Effector memory CD8-positive, alpha-beta T cell (primary cell): ENCODE data around the gene CCDC149.

ENCODE experiments used
- ATAC-seq: fragments of 150-1000 bp; cut with Tn5 transposase; replicated peaks from 2 replicates; pipeline ENCODE4 v1.10.0; 2021; ENCODE audit warnings: mild to moderate bottlenecking, moderate library complexity
- DNase-seq, 3 experiments: peaks; one replicate each; pipeline ENCODE4 v3.0.0; 2021
- H3K27ac Mint-ChIP-seq, 2 donors: one replicate each; pipeline ENCODE4 v1.8.0; 2022; ENCODE audit warnings: mild to moderate bottlenecking in 2 of 2, mixed read lengths in 2 of 2, moderate library complexity in 2 of 2
- H3K27me3 Mint-ChIP-seq, 2 donors: one replicate each; pipeline ENCODE4 v1.8.0; 2022; ENCODE audit warnings: mixed read lengths in 2 of 2
- H3K36me3 Mint-ChIP-seq: one replicate; pipeline ENCODE4 v1.8.0; 2022; ENCODE audit warnings: mild to moderate bottlenecking, moderate library complexity, mixed read lengths; ENCODE audit not compliant: insufficient read depth
- H3K4me1 Mint-ChIP-seq, 2 donors: one replicate each; pipeline ENCODE4 v1.8.0; 2022; ENCODE audit warnings: low read depth in 2 of 2, mixed read lengths in 2 of 2
- H3K4me3 Mint-ChIP-seq, 2 donors: one replicate each; pipeline ENCODE4 v1.8.0; 2022; ENCODE audit warnings: mild to moderate bottlenecking in 2 of 2, mixed read lengths in 2 of 2, moderate library complexity in 2 of 2
- H3K9me3 Mint-ChIP-seq, 2 donors: one replicate each; pipeline ENCODE4 v1.8.0; 2022; ENCODE audit warnings: mixed read lengths in 2 of 2

Gene CCDC149

DNA sequence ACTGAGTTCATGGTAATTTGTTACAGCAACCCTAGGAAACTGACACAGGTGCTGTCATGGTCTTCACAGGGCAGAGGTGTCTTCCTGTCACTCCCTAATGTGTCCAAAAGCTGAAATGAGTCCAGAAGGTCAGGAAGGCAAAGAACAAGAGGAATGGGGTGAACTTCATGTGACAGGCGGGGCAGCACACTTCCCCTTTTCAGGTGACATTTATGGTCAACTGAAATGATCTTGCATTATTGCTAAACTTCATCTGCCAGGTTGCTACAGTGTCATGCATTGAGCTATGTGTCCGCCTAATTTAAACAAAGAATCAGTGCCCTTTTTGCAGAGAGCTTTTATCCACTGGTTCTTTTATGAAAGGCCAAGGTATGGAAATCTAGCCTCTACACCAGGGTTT lies 15.9 kb upstream of the CCDC149 start:
- ATAC-seq (no peak), DNase-seq (no peak)
- Mint-ChIP-seq H3K27ac (no peak overlapping the region), H3K9me3 (no peaks in the 10 kb centered on the region), H3K4me1 (no peaks in the 10 kb centered on the region), H3K36me3 (no peaks in the 10 kb centered on the region), H3K4me3 (no peak overlapping the region), H3K27me3 (peaks cover 0 to 9% of the 10 kb centered on the region in 2 donors)

DNA sequence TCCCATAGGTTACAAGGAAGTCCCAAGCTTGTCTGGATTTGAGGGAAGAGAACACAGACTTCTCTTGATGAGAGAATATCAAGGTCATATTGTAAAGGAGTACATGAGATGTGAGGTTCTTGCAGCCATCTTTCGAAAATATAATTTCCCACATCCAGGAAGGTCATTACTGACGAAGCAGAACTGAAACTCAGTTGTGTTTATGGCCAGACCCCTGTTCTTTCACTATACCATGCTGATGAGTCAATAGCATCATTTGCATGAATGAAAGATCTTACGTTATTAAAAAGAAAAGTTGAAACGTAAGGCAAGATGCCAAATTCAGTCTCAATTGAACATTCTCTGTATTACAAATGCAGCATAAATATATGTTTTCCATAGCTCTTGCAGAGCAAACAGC lies 14.2 kb upstream of the CCDC149 start:
- DNase-seq (no peak), ATAC-seq (no peak)
- no peak overlapping the region for H3K27ac Mint-ChIP-seq
- no peak overlapping the region for H3K4me3 Mint-ChIP-seq
- H3K4me1 Mint-ChIP-seq = no peaks in the 10 kb centered on the region
- no peaks in the 10 kb centered on the region for H3K36me3 Mint-ChIP-seq
- peaks cover 0 to 9% of the 10 kb centered on the region in 2 donors for H3K27me3 Mint-ChIP-seq
- H3K9me3 Mint-ChIP-seq = peaks cover 0 to 5% of the 10 kb centered on the region in 2 donors

DNA sequence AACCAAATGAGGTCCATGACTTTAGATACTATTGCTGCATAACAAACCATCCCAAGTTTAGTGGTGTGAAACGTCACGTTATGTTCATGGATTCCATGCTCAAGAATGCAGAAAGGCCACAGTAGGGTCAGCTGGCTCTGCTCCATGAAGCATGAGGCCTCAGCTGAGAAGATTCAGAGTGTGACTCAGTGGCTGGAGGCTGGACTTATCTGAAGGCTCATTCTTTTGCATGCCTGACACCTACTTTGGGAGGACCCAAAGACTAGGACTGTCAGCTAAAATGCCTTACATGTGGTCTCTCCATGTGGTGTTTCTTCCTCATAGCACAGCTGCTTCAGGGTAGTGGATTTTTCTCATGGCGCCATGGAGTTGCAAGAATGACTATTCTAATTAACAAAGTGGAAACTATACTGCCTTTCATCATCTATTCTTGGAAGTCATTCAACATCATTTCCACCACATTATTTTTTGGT lies 11.5 kb upstream of the CCDC149 start:
- Mint-ChIP-seq H3K36me3 (no peaks in the 10 kb centered on the region), H3K27me3 (peaks cover 0 to 9% of the 10 kb centered on the region in 2 donors), H3K27ac (no peak overlapping the region), H3K4me3 (no peak overlapping the region), H3K9me3 (peaks cover 1 to 13% of the 10 kb centered on the region in 2 donors), H3K4me1 (no peaks in the 10 kb centered on the region)
- DNase-seq (no peak), ATAC-seq (no peak)

- Mint-ChIP-seq H3K27me3 (peaks cover 0 to 8% of the 10 kb centered on the region in 2 donors), H3K4me1 (no peaks in the 10 kb centered on the region), H3K4me3 (no peak overlapping the region), H3K36me3 (no peaks in the 10 kb centered on the region), H3K27ac (no peak overlapping the region), H3K9me3 (peaks cover 2 to 13% of the 10 kb centered on the region in 2 donors)
- no peak for DNase-seq
- no peak for ATAC-seq
These were observed 10.7 kb upstream of the CCDC149 start for GRCh38 chr4:24923550-24923949.

GRCh38 chr4:24923002-24923401 lies 10.2 kb upstream of the CCDC149 start:
- no peak overlapping the region for H3K4me3 Mint-ChIP-seq
- peaks cover 2 to 13% of the 10 kb centered on the region in 2 donors for H3K9me3 Mint-ChIP-seq
- DNase-seq (no peak), ATAC-seq (no peak)
- H3K4me1 Mint-ChIP-seq = no peaks in the 10 kb centered on the region
- H3K36me3 Mint-ChIP-seq = no peaks in the 10 kb centered on the region
- no peak overlapping the region for H3K27ac Mint-ChIP-seq
- H3K27me3 Mint-ChIP-seq = peaks cover 0 to 7% of the 10 kb centered on the region in 2 donors

DNA sequence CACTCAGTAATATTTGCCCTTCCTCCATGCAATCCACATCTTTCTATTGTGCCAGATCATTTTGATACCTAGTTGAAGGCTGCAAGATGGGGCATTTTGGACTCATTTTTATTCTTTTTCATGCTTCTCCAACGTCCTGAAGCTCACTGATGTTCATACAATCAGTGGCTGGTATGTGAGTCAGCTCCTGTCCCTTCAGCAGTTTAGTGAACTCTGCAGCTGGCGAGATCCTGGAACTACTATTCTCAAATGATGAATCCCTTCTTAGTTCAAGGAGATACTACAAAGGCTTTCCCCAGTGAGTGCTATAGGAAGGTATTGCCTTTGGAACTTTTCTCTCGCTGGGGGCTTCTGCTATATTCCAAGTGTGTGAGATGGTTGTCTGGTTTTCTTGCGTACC lies 9.6 kb upstream of the CCDC149 start:
- no peaks in the 10 kb centered on the region for H3K4me1 Mint-ChIP-seq
- DNase-seq = no peak
- H3K36me3 Mint-ChIP-seq = no peaks in the 10 kb centered on the region
- H3K27me3 Mint-ChIP-seq = peaks cover 5 to 11% of the 10 kb centered on the region in 2 donors
- peaks cover 2 to 13% of the 10 kb centered on the region in 2 donors for H3K9me3 Mint-ChIP-seq
- H3K4me3 Mint-ChIP-seq = no peak overlapping the region
- no peak for ATAC-seq
- H3K27ac Mint-ChIP-seq = no peak overlapping the region

DNA sequence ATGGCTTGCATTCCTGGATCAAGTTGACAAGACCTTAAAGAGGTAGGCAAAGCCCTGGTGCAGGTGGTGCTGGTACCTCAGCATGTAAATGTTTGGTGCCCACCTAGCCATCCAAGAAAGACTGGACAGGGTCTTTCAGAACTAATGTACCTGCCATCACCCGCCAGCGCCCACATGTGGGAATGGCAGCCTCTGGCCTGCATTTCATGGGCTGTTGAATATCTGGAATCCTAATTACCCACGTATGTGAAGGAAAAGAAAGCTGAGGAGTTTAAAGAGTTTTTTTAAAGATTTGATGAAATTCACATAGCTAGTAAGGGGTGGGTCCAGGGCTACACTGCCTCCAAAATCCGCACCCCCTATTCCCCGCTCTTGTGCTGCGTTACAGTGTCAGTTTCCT lies 8.6 kb upstream of the CCDC149 start:
- no peaks in the 10 kb centered on the region for H3K4me1 Mint-ChIP-seq
- H3K27ac Mint-ChIP-seq = no peak overlapping the region
- no peak for ATAC-seq

DNA sequence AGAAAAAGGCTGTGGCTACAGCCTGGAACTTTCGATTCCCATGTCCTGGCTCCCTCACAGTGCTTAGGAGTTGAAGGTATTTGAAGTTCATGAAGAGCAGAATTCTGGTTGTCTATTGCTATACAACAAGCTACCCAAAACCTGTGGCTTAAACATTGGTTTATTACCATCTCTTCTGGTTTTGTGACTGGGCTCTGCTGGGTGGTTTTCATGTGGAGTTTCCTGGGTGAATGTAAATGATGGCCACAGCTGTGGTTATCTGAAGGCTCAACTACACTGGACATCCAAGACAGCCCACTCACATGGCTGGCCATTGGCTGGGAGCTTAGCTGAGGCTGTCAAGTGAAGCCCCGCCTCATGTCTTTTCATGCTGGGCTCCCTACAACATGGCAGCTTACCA lies 7.2 kb upstream of the CCDC149 start:
- no peak overlapping the region for H3K27ac Mint-ChIP-seq
- no peak overlapping the region for H3K4me3 Mint-ChIP-seq
- peaks cover 18 to 31% of the 10 kb centered on the region in 2 donors for H3K27me3 Mint-ChIP-seq
- H3K9me3 Mint-ChIP-seq = peaks cover 2 to 13% of the 10 kb centered on the region in 2 donors
- DNase-seq = no peak
- H3K36me3 Mint-ChIP-seq = no peaks in the 10 kb centered on the region
- no peak for ATAC-seq
- no peaks in the 10 kb centered on the region for H3K4me1 Mint-ChIP-seq

More for the DNA sequence above, 8.6 kb upstream of the CCDC149 start:
- peaks cover 2 to 13% of the 10 kb centered on the region in 2 donors for H3K9me3 Mint-ChIP-seq
- no peak for DNase-seq
- no peaks in the 10 kb centered on the region for H3K36me3 Mint-ChIP-seq
- peaks cover 13 to 20% of the 10 kb centered on the region in 2 donors for H3K27me3 Mint-ChIP-seq
- no peak overlapping the region for H3K4me3 Mint-ChIP-seq

DNA sequence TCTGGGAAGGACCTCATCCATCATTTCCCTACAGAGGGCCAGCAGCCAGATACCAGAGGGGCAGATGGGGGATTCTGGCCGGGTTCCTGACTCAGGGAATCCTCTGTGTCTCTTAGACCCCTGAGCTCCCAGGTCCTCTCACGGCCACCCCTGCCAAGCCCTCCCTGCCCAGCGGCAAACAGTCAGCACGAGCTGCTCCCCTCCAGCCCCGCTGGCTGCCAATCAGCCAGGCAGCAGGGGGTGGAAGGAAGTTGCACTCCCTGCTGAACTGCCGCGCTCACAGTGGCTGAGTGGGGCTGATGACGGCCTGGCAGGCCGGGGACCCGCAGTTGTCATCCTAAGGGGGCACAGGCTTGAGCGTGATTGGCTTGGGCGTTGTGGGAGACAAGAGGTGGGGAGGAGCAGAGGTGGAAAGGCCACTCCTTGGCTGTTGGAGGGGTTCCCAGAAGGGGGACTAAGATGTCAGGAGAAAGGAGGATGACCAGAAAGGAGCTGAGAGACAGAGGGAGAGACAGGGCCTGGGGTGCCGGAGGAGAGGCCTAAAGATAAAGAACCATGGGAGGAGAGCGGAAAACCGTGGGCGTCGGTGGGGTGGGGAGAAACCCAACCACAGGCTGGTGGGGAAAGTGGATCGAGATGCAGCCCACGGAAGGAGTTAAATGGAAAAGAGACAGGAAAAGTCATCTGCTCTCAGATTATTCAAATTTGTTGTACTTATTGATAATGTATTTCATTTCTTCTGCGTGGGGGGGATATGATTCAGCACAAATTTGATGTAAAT lies 4.4 kb upstream of the CCDC149 start:
- Mint-ChIP-seq H3K4me1 (peaks cover 0 to 1% of the 10 kb centered on the region in 2 donors), H3K9me3 (peaks cover 2 to 10% of the 10 kb centered on the region in 2 donors), H3K4me3 (no peak overlapping the region), H3K36me3 (no peaks in the 10 kb centered on the region), H3K27ac (no peak overlapping the region), H3K27me3 (peaks cover 27 to 47% of the 10 kb centered on the region in 2 donors)
- ATAC-seq = no peak
- no peak for DNase-seq

DNA sequence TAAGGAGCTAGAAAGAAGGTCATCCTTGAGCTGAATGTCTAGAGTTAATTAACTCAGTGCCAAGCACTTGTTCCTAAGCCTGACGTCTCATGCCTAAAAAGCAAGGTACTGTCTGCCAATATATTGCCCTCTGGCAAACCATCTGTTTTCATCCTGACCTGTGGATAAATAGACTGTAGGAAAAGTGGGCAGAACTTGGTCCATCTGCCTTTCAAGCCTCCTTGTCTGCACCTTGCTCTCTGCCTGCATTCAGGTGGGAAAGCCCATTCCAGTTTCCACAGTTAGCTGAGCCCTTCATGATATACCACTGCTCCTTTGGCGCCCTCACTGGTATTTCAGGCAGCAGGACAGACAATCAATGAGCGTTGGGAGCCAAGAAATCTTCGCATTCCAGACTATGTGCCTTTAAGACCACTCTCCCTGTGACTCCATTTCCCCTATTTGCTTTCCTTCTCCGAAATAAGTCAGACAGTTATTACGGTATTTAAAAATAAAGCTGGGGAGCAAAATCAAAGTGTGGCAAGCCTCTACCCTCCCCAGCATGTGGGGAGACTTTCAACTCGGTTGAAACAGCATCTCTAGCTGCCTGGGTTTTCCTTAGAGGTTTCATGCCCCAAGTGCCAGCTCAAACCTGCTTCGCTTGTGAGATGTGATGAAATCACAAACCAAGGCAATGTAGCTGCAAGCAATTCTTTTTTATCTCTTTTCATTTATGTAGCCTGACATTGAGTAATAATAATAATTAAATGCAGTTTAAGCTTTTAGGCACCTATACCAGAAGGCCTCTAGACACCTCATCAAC lies 2.5 kb upstream of the CCDC149 start:
- no peak overlapping the region for H3K4me3 Mint-ChIP-seq
- peaks cover 0 to 1% of the 10 kb centered on the region in 2 donors for H3K4me1 Mint-ChIP-seq
- no peaks in the 10 kb centered on the region for H3K36me3 Mint-ChIP-seq
- DNase-seq = no peak
- H3K27ac Mint-ChIP-seq = no peak overlapping the region
- H3K9me3 Mint-ChIP-seq = peaks cover 1 to 2% of the 10 kb centered on the region in 2 donors
- no peak for ATAC-seq
- peaks cover 43 to 66% of the 10 kb centered on the region in 2 donors for H3K27me3 Mint-ChIP-seq

DNA sequence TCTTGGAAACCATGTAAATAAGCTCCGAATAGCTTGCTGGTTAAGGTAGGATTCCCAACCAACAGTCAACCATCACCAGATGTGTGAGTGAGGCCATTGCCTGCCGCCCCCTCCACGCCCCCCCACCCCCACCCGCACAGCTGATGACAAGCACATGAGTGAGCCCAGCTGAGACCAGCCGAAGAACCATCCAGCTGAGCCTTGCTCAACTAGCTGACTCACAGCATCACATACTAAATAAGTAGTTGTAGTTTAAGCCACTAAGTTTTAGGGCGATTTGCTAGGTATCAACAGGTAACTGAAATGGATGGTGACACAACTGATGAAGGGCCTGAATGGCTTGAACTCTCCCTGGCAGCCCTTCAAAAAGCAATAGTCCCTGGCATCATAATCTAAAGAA lies 1.6 kb upstream of the CCDC149 start:
- H3K36me3 Mint-ChIP-seq = no peaks in the 10 kb centered on the region
- no peak for ATAC-seq
- H3K27ac Mint-ChIP-seq = no peak overlapping the region
- no peak for DNase-seq
- peaks cover 0 to 1% of the 10 kb centered on the region in 2 donors for H3K4me1 Mint-ChIP-seq
- peaks cover 6 to 10% of the 10 kb centered on the region in 2 donors for H3K9me3 Mint-ChIP-seq
- H3K27me3 Mint-ChIP-seq = peaks cover 43 to 74% of the 10 kb centered on the region in 2 donors
- H3K4me3 Mint-ChIP-seq = no peak overlapping the region

GRCh38 chr4:24913119-24913485 lies 260 bp upstream of the CCDC149 start:
- ATAC-seq = no peak
- H3K4me1 Mint-ChIP-seq = peaks cover 0 to 1% of the 10 kb centered on the region in 2 donors
- DNase-seq = no peak
- no peaks in the 10 kb centered on the region for H3K36me3 Mint-ChIP-seq
- H3K27me3 Mint-ChIP-seq = peaks cover 43 to 73% of the 10 kb centered on the region in 2 donors
- peaks cover 5 to 11% of the 10 kb centered on the region in 2 donors for H3K9me3 Mint-ChIP-seq
- no peak overlapping the region for H3K4me3 Mint-ChIP-seq
- H3K27ac Mint-ChIP-seq = no peak overlapping the region

GRCh38 chr4:24910499-24910898 lies 2.3 kb downstream of the CCDC149 start:
- H3K36me3 Mint-ChIP-seq = no peaks in the 10 kb centered on the region
- no peak overlapping the region for H3K4me3 Mint-ChIP-seq
- ATAC-seq (no peak), DNase-seq (no peak)
- peaks cover 5 to 11% of the 10 kb centered on the region in 2 donors for H3K9me3 Mint-ChIP-seq
- H3K27me3 Mint-ChIP-seq = peaks cover 25 to 50% of the 10 kb centered on the region in 2 donors
- no peak overlapping the region for H3K27ac Mint-ChIP-seq
- H3K4me1 Mint-ChIP-seq = peaks cover 0 to 1% of the 10 kb centered on the region in 2 donors
